Measurements from ENCODE around the gene CRIM1.
"Not testable (repeated sequence)": the region's sequence is repeated elsewhere in the genome, so short reads cannot be mapped to it uniquely, and the experiment has no call there.

CRIM1 gene

GRCh38 chr2:36355151-36355889 is at the start of gene CRIM1:
Gene CRIM1, plus strand, starts transcription at chr2:36355778. Its CDS starts 515 bp downstream, at chr2:36356293.
- peak in 1 of 2 donors; percentile 57 for DNase-seq (ENCODE audit: low read depth in 2 of 2)

GRCh38 chr2:36307441-36307840 is 48.1 kb upstream of the CRIM1 start:
- no peak for DNase-seq (ENCODE audit: low read depth in 2 of 2)

- DNase-seq (ENCODE audit: low read depth in 2 of 2) = not testable (repeated sequence)
Measured at GRCh38 chr2:36310444-36310843, 45.1 kb upstream of the CRIM1 start.

GRCh38 chr2:36318547-36318946 is 37.0 kb upstream of the CRIM1 start:
- DNase-seq (ENCODE audit: low read depth in 2 of 2) = no peak

GRCh38 chr2:36322108-36322507 is 33.5 kb upstream of the CRIM1 start:
- DNase-seq (ENCODE audit: low read depth in 2 of 2) = no peak

- DNase-seq (ENCODE audit: low read depth in 2 of 2) = no peak
Measured at GRCh38 chr2:36326286-36326685, 29.3 kb upstream of the CRIM1 start.

- DNase-seq (ENCODE audit: low read depth in 2 of 2) = no peak
Measured at GRCh38 chr2:36329251-36329650, 26.3 kb upstream of the CRIM1 start.

GRCh38 chr2:36329746-36330472 is 25.7 kb upstream of the CRIM1 start:
- no peak for DNase-seq (ENCODE audit: low read depth in 2 of 2)

- no peak for DNase-seq (ENCODE audit: low read depth in 2 of 2)
Measured at GRCh38 chr2:36330473-36331395, 24.8 kb upstream of the CRIM1 start.

GRCh38 chr2:36333350-36334012 is 22.1 kb upstream of the CRIM1 start:
- DNase-seq (ENCODE audit: low read depth in 2 of 2) = no peak

GRCh38 chr2:36335597-36335996 is 20.0 kb upstream of the CRIM1 start:
- DNase-seq (ENCODE audit: low read depth in 2 of 2) = no peak

- no peak for DNase-seq (ENCODE audit: low read depth in 2 of 2)
Measured at GRCh38 chr2:36336321-36336720, 19.3 kb upstream of the CRIM1 start.

GRCh38 chr2:36337354-36337753 is 18.2 kb upstream of the CRIM1 start:
- no peak for DNase-seq (ENCODE audit: low read depth in 2 of 2)

GRCh38 chr2:36338124-36338826 is 17.3 kb upstream of the CRIM1 start:
- DNase-seq (ENCODE audit: low read depth in 2 of 2) = no peak

GRCh38 chr2:36338827-36339145 is 16.8 kb upstream of the CRIM1 start:
- no peak for DNase-seq (ENCODE audit: low read depth in 2 of 2)

- no peak for DNase-seq (ENCODE audit: low read depth in 2 of 2)
Measured at GRCh38 chr2:36339607-36340218, 15.9 kb upstream of the CRIM1 start.

GRCh38 chr2:36343606-36344005 is 12.0 kb upstream of the CRIM1 start:
- DNase-seq (ENCODE audit: low read depth in 2 of 2) = no peak

- no peak for DNase-seq (ENCODE audit: low read depth in 2 of 2)
Measured at GRCh38 chr2:36348721-36349120, 6.9 kb upstream of the CRIM1 start.

GRCh38 chr2:36351291-36351690 is 4.3 kb upstream of the CRIM1 start:
- DNase-seq (ENCODE audit: low read depth in 2 of 2) = no peak

GRCh38 chr2:36351736-36352349 is 3.7 kb upstream of the CRIM1 start:
- no peak for DNase-seq (ENCODE audit: low read depth in 2 of 2)

All from stimulated activated CD8-positive, alpha-beta memory T cell treated with anti-CD3 and anti-CD28 coated beads, Interleukin-15, amount 100 ng/mL, for 4 hours (primary cell).